Astrocyte (in vitro differentiated cells and primary cell): ENCODE measurements around the gene ITGAX. TPM values are rescaled to one million over a fixed set of nuclear protein-coding genes. Genes with fewer than 3 reads are reported as not detected.

Experiments used
- DNase-seq: peaks from one replicate; pipeline ENCODE4 v3.0.0-alpha.2; 2010; ENCODE audit warnings: low read depth
- FAIRE-seq: peaks from 2 replicates; lab custom pipeline; 2011; peaks lifted over from hg19 to GRCh38; lab: Jason Lieb, UNC
- H2AFZ ChIP-seq: 2 replicates; pipeline ENCODE4 v1.6.0; 2012; ENCODE audit warnings: low read depth, low read length, inconsistent platforms
- H3K27ac ChIP-seq: 2 replicates; pipeline ENCODE4 v1.5.1; 2011; ENCODE audit warnings: low read depth, low read length, inconsistent platforms
- H3K27me3 ChIP-seq: 2 replicates; pipeline ENCODE4 v1.6.0; 2011; ENCODE audit warnings: low read length, inconsistent platforms; ENCODE audit not compliant: insufficient read depth
- H3K36me3 ChIP-seq: 2 replicates; pipeline ENCODE4 v1.5.1; 2011; ENCODE audit warnings: low read length, inconsistent platforms; ENCODE audit not compliant: insufficient read depth
- H3K4me1 ChIP-seq: 2 replicates; pipeline ENCODE4 v1.5.1; 2011; ENCODE audit warnings: low read length, inconsistent platforms; ENCODE audit not compliant: insufficient read depth
- H3K4me2 ChIP-seq: 2 replicates; pipeline ENCODE4 v1.6.0; 2012; ENCODE audit warnings: low read length, inconsistent platforms
- H3K4me3 ChIP-seq: 2 replicates; pipeline ENCODE4 v1.5.1; 2011; ENCODE audit warnings: low read depth, mild to moderate bottlenecking, low read length, inconsistent platforms; ENCODE audit not compliant: insufficient read depth
- H3K79me2 ChIP-seq: 2 replicates; pipeline ENCODE4 v1.6.0; 2012; ENCODE audit warnings: mild to moderate bottlenecking, low read length, inconsistent platforms; ENCODE audit not compliant: insufficient read depth
- H3K9ac ChIP-seq: 2 replicates; pipeline ENCODE4 v1.6.0; 2012; ENCODE audit warnings: mild to moderate bottlenecking, low read length, inconsistent platforms
- H3K9me3 ChIP-seq: 2 replicates; pipeline ENCODE4 v1.5.1; 2012; ENCODE audit warnings: low read depth, mild to moderate bottlenecking, low read length, inconsistent platforms; ENCODE audit not compliant: insufficient read depth
- H4K20me1 ChIP-seq: 2 replicates; pipeline ENCODE4 v1.6.0; 2012; ENCODE audit warnings: low read length, inconsistent platforms; ENCODE audit not compliant: insufficient read depth
- H3K27ac Mint-ChIP-seq: one replicate; pipeline ENCODE4 v1.8.0; 2021; ENCODE audit warnings: mild to moderate bottlenecking, mixed read lengths; ENCODE audit not compliant: unreplicated experiment
- H3K27me3 Mint-ChIP-seq: one replicate; pipeline ENCODE4 v1.8.0; 2021; ENCODE audit warnings: low read depth, mixed read lengths; ENCODE audit not compliant: unreplicated experiment
- H3K36me3 Mint-ChIP-seq: one replicate; pipeline ENCODE4 v1.8.0; 2021; ENCODE audit warnings: low read depth, mixed read lengths; ENCODE audit not compliant: unreplicated experiment
- H3K4me1 Mint-ChIP-seq: one replicate; pipeline ENCODE4 v1.8.0; 2021; ENCODE audit warnings: low read depth, mixed read lengths; ENCODE audit not compliant: unreplicated experiment
- H3K4me3 Mint-ChIP-seq: one replicate; pipeline ENCODE4 v1.8.0; 2021; ENCODE audit warnings: mild to moderate bottlenecking, moderate library complexity, mixed read lengths; ENCODE audit not compliant: unreplicated experiment
- H3K9me3 Mint-ChIP-seq: one replicate; pipeline ENCODE4 v1.8.0; 2021; ENCODE audit warnings: mild to moderate bottlenecking, mixed read lengths; ENCODE audit not compliant: unreplicated experiment
- EZH2 ChIP-seq: IDR thresholded peaks from 2 replicates; pipeline ENCODE4 v1.6.1; 2012; ENCODE audit warnings: mild to moderate bottlenecking, low read length, inconsistent platforms; ENCODE audit not compliant: insufficient read depth
- total RNA-seq: library from RNA; stranded (reverse); gene quantifications from 2 replicates; pipeline ENCODE4 v1.2.1, GENCODE V29; 2021
- TF ChIP-seq, protein P1 (sequence below): IDR thresholded peaks from 2 replicates; pipeline ENCODE4 v1.5.1; 2011; ENCODE audit warnings: low read depth, mild to moderate bottlenecking, inconsistent platforms, low read length, moderate library complexity; ENCODE audit not compliant: insufficient read depth

The ITGAX gene
- total RNA-seq, 1 donor from 2014 or later: 0.27 TPM

DNA sequence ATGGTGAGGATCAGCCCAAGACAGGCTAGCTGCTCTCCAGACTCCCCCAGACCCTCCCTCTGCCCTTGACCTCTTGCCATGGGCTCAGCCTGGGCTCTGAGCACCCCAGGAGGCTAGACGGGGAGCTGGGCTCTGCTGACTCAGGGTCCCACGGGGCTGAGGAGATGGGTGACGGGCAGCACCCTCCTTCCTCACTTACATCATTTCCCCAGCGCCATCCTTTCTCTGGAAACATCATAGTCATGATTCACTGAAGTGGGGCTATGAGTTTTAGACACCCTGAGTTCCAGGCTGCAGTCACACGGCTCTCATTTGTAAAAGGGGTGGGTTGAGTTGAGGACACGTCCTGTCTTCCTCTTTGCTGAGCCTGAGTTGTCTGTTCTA is 3.0 kb upstream of the ITGAX start:
- H3K4me2 ChIP-seq: no peak overlapping the region
- H3K27me3 Mint-ChIP-seq: peaks cover 37% of the 10 kb centered on the region
- H3K27ac ChIP-seq: no peak overlapping the region

DNA sequence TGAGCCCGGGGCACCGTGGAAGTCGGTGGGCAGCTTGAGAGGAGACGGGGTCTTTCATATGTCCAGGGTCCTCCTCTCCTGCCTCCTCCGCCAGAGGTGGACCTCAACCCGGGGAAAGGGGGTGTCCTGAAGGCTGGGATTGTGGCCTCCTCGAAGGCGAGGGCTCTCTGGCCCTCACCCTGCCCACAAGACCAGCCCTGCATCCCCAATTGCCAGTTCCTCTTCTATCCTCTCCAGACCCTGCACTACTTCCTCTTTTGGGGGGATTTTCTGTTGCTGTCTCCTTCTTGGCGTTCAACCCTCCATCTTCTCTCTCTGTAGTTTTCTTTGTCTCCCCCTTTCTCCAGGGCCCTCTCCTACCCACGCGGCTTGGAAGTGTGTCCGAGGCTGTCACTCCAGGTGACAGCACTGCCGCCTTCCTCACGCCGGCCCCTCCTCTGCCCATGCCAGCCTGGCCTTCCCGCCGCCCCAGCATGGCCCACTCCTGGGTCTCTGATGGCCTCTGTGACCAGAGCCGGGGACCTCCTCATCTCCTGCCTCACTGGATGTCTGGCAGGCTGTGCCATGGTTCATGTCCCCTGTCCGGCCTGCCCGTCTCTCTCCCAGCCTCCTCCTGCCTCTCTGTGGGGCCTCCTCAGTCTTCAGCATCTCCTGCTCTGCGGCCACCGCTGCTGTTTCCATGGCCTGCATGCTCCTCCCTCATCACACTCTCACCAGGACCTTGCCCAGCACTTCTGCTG is 2.4 kb upstream of the ITGAX start:
- H3K4me2 ChIP-seq: no peak overlapping the region
- no peak overlapping the region for H3K27ac Mint-ChIP-seq

More for the DNA sequence above, 3.0 kb upstream of the ITGAX start:
- Mint-ChIP-seq H3K27ac (no peak overlapping the region), H3K4me1 (no peaks in the 10 kb centered on the region), H3K9me3 (no peaks in the 10 kb centered on the region), H3K36me3 (no peaks in the 10 kb centered on the region), H3K4me3 (no peak overlapping the region)
- Histone ChIP-seq H2AFZ (no peak overlapping the region), H4K20me1 (no peaks in the 10 kb centered on the region), H3K27me3 (no peaks in the 10 kb centered on the region), H3K4me3 (no peak overlapping the region), H3K9ac (no peak overlapping the region), H3K9me3 (peaks cover 3% of the 10 kb centered on the region), H3K36me3 (no peaks in the 10 kb centered on the region), H3K4me1 (no peaks in the 10 kb centered on the region), H3K79me2 (no peaks in the 10 kb centered on the region)
- FAIRE-seq (no peak), DNase-seq (no peak)
- TF ChIP-seq, protein P1, sequence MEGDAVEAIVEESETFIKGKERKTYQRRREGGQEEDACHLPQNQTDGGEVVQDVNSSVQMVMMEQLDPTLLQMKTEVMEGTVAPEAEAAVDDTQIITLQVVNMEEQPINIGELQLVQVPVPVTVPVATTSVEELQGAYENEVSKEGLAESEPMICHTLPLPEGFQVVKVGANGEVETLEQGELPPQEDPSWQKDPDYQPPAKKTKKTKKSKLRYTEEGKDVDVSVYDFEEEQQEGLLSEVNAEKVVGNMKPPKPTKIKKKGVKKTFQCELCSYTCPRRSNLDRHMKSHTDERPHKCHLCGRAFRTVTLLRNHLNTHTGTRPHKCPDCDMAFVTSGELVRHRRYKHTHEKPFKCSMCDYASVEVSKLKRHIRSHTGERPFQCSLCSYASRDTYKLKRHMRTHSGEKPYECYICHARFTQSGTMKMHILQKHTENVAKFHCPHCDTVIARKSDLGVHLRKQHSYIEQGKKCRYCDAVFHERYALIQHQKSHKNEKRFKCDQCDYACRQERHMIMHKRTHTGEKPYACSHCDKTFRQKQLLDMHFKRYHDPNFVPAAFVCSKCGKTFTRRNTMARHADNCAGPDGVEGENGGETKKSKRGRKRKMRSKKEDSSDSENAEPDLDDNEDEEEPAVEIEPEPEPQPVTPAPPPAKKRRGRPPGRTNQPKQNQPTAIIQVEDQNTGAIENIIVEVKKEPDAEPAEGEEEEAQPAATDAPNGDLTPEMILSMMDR: no peak
- TF ChIP-seq EZH2: no peak

More for the DNA sequence above, 2.4 kb upstream of the ITGAX start:
- no peaks in the 10 kb centered on the region for H3K4me1 ChIP-seq
- no peak overlapping the region for H3K4me3 Mint-ChIP-seq
- DNase-seq (no peak), FAIRE-seq (no peak)
- H3K79me2 ChIP-seq: no peaks in the 10 kb centered on the region
- H3K9me3 ChIP-seq: peaks cover 3% of the 10 kb centered on the region
- TF ChIP-seq, protein P1: no peak
- no peak for TF ChIP-seq EZH2
- no peaks in the 10 kb centered on the region for H4K20me1 ChIP-seq
- no peak overlapping the region for H3K4me3 ChIP-seq
- H3K27ac ChIP-seq: no peak overlapping the region
- H3K9me3 Mint-ChIP-seq: no peaks in the 10 kb centered on the region
- H3K36me3 Mint-ChIP-seq: no peaks in the 10 kb centered on the region
- H3K9ac ChIP-seq: no peak overlapping the region
- no peaks in the 10 kb centered on the region for H3K27me3 ChIP-seq
- no peaks in the 10 kb centered on the region for H3K36me3 ChIP-seq
- H2AFZ ChIP-seq: no peak overlapping the region
- peaks cover 36% of the 10 kb centered on the region for H3K27me3 Mint-ChIP-seq
- no peaks in the 10 kb centered on the region for H3K4me1 Mint-ChIP-seq
